ENCODE results near the gene ARL3. TPM values are rescaled to one million over a fixed set of nuclear protein-coding genes. Genes with fewer than 3 reads are reported as not detected.

ARL3 gene
- total RNA-seq, 1 donor from 2014 or later, result 9.7 TPM

DNA sequence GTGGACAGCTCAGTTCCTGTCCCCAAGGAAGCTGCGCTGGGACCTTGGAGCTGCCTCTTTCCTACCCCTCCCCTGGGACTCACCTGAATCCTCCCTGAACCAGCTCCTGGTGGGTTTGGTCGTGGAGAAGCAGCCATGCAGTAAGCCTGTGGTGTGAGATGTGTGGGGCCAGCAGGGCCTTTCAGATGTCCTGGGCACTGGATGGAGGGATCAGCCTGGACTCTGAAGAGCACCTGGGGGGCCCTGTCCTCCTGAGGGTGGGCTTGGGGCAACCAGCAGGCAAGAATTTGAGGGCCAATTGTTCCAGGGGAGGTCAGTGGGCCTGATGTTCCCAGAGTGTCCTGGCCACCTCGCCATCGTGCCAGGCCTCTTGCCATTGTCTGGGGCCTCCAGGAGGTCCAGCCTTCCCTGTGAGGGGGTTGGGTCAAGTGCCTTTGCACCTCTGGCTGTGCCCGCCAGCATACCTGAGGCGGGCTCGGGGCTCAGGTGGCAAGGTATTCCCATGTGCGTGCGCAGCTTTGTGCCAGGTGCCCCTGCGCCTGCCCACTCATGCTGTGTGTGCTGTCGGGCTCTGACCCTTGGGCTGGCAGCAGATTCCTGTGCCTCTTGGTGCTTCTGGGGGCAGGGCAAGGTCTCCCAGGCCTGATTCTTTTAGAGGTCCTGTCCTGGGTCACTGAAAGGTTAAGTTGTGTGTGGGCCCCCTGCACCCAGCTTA lies 62.6 kb downstream of the ARL3 start:
- no peak for DNase-seq (ENCODE audit: low read depth)

- no peak for DNase-seq (ENCODE audit: low read depth)
These were observed 63.3 kb downstream of the ARL3 start for GRCh38 chr10:102650655-102651454.

GRCh38 chr10:102649797-102650654 lies 64.2 kb downstream of the ARL3 start:
- no peak for DNase-seq (ENCODE audit: low read depth)

DNA sequence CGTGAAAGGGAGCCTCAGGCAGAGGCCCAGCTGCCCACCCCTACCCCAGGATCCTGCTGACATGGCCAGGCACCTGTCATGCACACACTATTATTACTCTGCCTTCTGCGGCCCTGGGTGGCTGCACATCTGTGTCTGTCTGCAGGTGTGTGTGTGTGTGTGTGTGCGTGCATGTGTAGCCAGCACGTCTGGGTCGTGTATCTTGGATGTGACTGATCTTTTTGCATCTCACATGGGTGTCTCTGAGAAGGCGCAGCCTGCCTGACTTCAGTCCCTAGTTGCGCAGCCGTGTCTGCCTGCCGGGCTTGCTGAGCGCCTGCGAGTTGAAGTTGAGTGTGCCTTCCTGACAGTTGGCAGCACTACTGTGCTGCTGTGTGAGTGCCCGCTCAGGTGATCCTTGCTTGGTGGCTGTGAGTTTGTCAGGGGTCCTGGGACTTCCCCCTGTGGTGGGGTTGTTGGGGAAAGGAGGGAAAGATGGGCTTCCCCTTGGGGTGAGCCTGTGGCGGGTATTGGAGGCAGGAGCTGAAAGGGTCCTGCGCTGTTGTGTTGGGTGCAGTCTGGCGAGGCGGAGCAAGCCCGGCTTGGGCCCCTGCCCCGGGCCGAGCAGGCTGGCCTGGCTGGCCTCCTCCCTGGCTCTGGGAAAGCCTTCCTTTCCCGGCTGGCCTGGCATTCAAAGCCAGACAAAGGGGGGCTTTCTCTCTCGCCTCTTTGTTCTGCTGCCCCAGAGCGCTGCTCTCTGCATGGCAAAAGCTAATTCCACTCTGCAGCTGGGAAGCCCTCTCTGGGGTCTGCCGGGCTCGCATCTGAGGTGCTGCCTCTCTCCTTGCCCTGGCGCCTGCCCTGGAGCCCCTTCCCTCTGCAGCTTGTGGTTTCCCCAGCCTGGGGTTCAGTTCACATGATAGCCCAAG lies 65.1 kb downstream of the ARL3 start:
- DNase-seq (ENCODE audit: low read depth), result no peak

- DNase-seq (ENCODE audit: low read depth), result no peak
These were observed 65.8 kb downstream of the ARL3 start for GRCh38 chr10:102648269-102648888.

- no peak for DNase-seq (ENCODE audit: low read depth)
These were observed 66.5 kb downstream of the ARL3 start for GRCh38 chr10:102647443-102648268.

DNA sequence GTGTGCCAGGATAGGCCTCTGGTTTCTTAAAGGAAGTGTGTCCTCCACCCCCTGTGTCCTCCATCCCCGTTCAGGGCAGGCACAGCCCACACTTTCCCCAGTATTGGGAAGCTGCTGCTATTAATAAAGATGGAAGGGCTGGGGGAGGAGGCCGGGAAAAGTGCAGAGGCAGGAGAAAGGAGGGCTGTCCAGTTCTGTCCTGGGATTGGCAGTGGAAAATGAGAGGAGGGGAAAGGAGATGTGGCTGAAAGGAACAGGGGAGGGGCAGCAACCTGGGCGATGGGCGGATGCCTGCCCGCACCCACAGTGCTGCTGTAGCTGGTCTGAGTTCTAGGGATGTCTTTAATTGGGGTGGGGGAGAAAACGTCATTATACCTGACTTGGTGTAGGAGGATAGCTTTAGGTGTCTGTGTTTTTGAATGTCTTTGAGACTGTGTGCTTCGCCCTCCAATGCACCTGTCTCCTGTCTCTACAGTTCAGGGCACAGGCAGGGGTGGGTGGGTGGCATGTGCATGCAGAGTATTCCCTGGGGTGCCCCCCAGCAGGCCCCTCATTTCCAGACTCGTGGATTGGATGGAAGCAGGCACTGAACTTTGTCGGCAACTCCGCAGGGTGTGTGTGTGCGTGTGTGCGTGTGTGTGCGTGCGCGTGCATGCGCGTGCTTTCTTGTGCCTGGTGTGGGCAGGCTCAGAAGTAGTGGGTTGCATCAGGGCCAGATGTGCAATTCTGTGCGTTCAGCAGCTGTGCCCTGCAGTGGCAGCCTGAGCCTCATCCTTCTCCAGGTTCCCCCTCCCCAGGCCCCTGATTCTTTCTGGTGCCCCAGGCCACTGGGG lies 67.4 kb downstream of the ARL3 start:
- no peak for DNase-seq (ENCODE audit: low read depth)

GRCh38 chr10:102645741-102646609 lies 68.2 kb downstream of the ARL3 start:
- DNase-seq (ENCODE audit: low read depth), result peak; percentile 96

GRCh38 chr10:102645388-102645740 lies 68.8 kb downstream of the ARL3 start:
- peak; percentile 85 for DNase-seq (ENCODE audit: low read depth)

DNA sequence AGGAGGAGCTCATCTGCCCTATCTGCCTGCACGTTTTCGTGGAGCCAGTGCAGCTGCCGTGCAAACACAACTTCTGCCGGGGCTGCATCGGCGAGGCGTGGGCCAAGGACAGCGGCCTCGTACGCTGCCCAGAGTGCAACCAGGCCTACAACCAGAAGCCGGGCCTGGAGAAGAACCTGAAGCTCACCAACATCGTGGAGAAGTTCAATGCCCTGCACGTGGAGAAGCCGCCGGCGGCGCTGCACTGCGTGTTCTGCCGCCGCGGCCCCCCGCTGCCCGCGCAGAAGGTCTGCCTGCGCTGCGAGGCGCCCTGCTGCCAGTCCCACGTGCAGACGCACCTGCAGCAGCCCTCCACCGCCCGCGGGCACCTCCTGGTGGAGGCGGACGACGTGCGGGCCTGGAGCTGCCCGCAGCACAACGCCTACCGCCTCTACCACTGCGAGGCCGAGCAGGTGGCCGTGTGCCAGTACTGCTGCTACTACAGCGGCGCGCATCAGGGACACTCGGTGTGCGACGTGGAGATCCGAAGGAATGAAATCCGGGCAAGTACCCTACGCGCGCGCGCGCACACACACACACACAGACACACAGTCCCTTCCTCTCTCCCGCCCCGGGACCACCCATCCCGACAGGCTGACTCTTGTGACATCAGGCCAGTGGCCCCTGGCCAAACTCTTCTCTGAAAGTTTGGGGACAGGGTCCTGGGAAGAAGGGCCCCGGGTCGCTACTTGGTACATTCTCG lies 69.4 kb downstream of the ARL3 start:
- DNase-seq (ENCODE audit: low read depth), result no peak

GRCh38 chr10:102644066-102644645 lies 70.0 kb downstream of the ARL3 start, which contains the start of gene TRIM8:
Gene TRIM8, plus strand, starts transcription at chr10:102644479. Its CDS starts 139 bp downstream, at chr10:102644618.
- no peak for DNase-seq (ENCODE audit: low read depth)

DNA sequence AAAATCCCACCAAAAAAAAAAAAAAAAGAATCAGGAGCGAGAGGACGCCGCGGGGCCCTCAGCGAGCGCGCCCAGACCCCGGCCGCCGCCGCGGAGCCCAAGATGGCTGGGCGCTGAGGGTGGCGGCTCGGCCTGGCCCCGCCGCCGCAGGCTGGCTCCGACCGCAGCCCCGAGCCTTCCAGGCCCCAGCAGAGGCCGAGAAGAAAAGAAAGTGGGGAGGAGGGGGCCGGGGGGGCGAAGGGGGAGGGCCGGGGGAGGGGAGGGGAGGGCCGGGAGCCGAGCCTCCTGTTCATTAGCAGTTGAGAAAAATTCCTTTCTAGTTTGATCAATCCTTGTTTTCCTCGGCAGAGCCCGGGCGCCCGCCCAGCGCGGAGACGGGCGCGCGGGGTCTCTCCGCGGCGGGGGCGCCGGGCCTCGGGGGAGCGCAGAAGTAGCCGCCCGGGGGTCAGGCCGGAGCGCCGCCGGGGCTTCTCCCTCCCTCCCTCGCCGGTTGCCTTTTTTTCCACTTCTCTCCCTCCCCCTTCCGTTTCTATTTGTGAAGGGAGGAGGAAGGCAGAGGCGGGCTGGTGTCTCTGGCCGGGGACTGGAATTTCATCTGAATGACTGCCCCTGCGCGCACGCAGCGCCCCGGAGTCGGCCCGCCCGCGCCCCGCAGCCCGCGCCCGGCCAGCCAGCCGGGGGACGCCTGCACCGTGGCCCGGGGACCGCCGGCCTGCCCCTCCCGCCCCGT lies 70.7 kb downstream of the ARL3 start:
- DNase-seq (ENCODE audit: low read depth), result peak; percentile 55

DNA sequence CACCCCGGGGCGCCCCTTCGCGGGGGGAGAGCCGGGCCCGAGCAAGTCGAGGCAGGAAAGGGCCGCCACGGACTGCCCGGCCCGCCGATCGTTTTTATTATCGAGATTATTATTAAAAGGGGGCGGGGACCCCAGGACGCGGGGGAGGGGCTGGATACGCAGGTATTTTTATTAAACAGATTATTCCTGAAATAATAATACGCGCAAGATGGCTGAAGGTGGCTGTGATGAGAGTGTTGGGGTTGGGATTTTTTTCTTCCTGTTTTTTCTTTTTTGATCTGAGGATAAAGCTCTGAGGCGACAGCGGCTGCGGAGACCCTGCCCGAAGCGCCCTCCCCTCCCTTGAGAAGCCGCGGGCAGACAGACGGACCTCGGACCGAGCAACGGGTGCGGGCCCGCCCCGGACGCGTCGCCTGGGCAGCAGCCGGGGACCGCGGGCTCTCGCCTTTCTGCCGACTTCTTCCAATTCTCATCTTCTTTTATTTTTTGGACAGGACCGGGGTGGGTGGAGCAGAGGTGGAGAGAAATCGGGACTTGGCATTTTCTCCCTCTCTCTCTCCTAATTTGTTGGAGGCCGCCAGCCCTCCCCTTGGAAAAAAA lies 71.4 kb downstream of the ARL3 start:
- DNase-seq (ENCODE audit: low read depth), result no peak

GRCh38 chr10:102641880-102642735 lies 72.1 kb downstream of the ARL3 start:
- DNase-seq (ENCODE audit: low read depth), result peak; percentile 93

DNA sequence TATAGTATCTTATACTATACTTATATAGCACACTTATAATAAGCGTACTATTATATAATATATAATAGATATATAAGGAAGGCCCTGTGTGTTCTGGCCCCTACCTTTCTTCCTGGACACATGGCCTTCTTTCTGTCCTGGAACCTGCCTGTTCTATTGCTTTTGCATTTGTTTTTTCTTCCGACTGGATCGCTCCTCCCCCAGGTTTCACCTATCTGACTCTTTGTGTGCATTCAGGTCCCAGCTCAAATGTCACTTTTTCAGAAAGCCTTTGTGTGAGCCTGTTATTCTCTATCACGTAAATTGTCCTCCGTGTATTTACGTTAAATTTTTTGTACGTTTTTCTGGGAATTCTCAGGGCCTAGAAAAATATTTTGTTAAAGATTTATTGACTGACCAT lies 72.8 kb downstream of the ARL3 start:
- DNase-seq (ENCODE audit: low read depth), result no peak
